ENCODE results near the gene FLRT1.

FLRT1 gene

GRCh38 chr11:64044730-64045393 is 9.1 kb downstream of the FLRT1 start:
- no peak for TF ChIP-seq REST (IDR thresholded peaks at IDR 0.05; ENCODE audit: low read depth)
- TF ChIP-seq ZBTB7A (IDR thresholded peaks at IDR 0.05; ENCODE audit: low read depth): no peak
- no peak for TF ChIP-seq CREB1 (IDR thresholded peaks at IDR 0.05; ENCODE audit: low read depth)
- TF ChIP-seq TCF12 (IDR thresholded peaks at IDR 0.05; ENCODE audit: low read depth): no peak
- no peak for TF ChIP-seq RAD21 (IDR thresholded peaks at IDR 0.05; ENCODE audit: low read depth)
- TF ChIP-seq TEAD4 (IDR thresholded peaks at IDR 0.05): no peak
- no peak for TF ChIP-seq FOXM1 (IDR thresholded peaks at IDR 0.05; ENCODE audit: borderline replicate concordance, low read depth)
- TF ChIP-seq, protein P1, sequence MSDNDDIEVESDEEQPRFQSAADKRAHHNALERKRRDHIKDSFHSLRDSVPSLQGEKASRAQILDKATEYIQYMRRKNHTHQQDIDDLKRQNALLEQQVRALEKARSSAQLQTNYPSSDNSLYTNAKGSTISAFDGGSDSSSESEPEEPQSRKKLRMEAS (IDR thresholded peaks at IDR 0.05): no peak
- TF ChIP-seq CEBPB (IDR thresholded peaks at IDR 0.05): no peak
- TF ChIP-seq NFIC (IDR thresholded peaks at IDR 0.05): no peak
- TF ChIP-seq USF1 (IDR thresholded peaks at IDR 0.05): no peak
- TF ChIP-seq YY1 (IDR thresholded peaks at IDR 0.05; ENCODE audit: low read depth): no peak

- TF ChIP-seq NFIC (IDR thresholded peaks at IDR 0.05) (no peak), EGR1 (IDR thresholded peaks at IDR 0.05) (no peak), CREB1 (IDR thresholded peaks at IDR 0.05; ENCODE audit: low read depth) (no peak), USF1 (IDR thresholded peaks at IDR 0.05) (no peak), REST (IDR thresholded peaks at IDR 0.05; ENCODE audit: low read depth) (no peak), YY1 (IDR thresholded peaks at IDR 0.05; ENCODE audit: low read depth) (no peak), TEAD4 (IDR thresholded peaks at IDR 0.05) (no peak), ZBTB7A (IDR thresholded peaks at IDR 0.05; ENCODE audit: low read depth) (no peak), TCF12 (IDR thresholded peaks at IDR 0.05; ENCODE audit: low read depth) (no peak), RAD21 (IDR thresholded peaks at IDR 0.05; ENCODE audit: low read depth) (no peak)
- TF ChIP-seq, protein P1 (IDR thresholded peaks at IDR 0.05): no peak
These were observed 10.0 kb downstream of the FLRT1 start for GRCh38 chr11:64045700-64046099.

DNA sequence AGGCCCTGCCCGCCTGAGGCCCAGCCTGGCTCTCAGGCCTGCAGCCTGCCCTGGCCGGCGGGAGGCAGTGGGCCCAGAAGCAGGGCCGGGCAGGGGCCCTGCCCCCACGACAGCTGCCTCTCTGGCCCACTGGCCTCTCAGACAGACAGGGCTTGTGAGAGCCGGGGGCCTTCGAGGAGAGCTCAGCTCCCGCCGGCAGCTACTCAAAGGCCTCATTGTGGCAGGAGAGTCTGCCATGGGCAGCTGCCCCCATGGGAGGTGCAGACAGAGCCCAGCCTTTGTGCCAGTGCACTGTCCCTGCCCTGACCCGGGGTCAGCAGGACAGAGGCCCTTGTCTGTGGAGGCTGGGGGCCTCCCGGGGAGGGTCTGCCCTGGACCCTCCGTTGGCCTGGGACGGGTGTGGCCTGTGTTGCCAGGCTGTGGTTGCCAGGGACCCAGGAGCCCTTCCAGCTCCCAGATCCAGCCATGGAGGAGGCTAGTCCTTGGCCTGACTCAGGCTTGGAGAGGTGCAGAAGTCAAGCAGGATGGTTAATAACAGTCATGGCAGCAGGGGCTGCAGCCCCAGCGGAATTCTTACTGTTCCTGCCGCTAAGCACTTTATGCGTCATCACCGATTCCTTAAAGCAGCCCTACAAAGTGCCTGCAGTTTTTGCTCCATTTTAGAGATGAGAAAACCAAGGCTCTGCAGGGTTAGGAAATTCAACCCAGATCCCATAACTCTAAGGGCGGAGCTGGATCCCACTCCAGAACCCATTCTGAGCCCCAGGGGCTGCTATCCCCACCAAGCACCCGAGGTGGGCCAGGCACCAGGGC is 12.5 kb downstream of the FLRT1 start:
- TF ChIP-seq RAD21 (IDR thresholded peaks at IDR 0.05; ENCODE audit: low read depth) (no peak), TAF1 (IDR thresholded peaks at IDR 0.05; ENCODE audit: low read depth) (no peak), EP300 (IDR thresholded peaks at IDR 0.05; ENCODE audit: borderline replicate concordance) (no peak), TEAD4 (IDR thresholded peaks at IDR 0.05) (no peak), NFIC (IDR thresholded peaks at IDR 0.05) (no peak), CEBPB (IDR thresholded peaks at IDR 0.05) (no peak), EGR1 (IDR thresholded peaks at IDR 0.05) (no peak), CREB1 (IDR thresholded peaks at IDR 0.05; ENCODE audit: low read depth) (no peak)
- TF ChIP-seq, protein P1 (IDR thresholded peaks at IDR 0.05): no peak

GRCh38 chr11:64049509-64049908 is 13.8 kb downstream of the FLRT1 start:
- TF ChIP-seq RAD21 (IDR thresholded peaks at IDR 0.05; ENCODE audit: low read depth) (no peak), NFIC (IDR thresholded peaks at IDR 0.05) (no peak), TCF12 (IDR thresholded peaks at IDR 0.05; ENCODE audit: low read depth) (no peak), TEAD4 (IDR thresholded peaks at IDR 0.05) (no peak)

DNA sequence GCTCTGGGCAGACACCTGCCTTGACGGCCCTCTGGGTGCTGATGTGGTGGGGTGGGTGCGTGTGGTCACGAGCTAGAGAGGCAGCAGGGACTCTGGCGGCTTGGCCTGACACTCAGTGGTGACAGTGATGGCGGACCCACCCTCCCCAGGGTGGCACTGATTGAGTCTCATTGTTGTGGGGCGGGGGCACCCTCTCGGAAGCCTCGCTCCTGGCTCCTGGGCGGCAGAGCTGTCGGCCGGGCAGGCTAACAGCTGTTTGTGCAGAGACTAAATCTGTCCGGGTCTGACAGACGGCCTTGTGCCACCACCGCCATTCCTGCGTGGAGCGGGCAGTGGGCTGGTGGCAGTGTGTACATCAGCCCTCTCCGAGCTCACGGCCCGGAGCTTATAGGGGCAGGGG is 15.6 kb downstream of the FLRT1 start:
- TF ChIP-seq, protein P1 (IDR thresholded peaks at IDR 0.05): no peak
- TF ChIP-seq EP300 (IDR thresholded peaks at IDR 0.05; ENCODE audit: borderline replicate concordance) (no peak), TCF12 (IDR thresholded peaks at IDR 0.05; ENCODE audit: low read depth) (no peak), RAD21 (IDR thresholded peaks at IDR 0.05; ENCODE audit: low read depth) (no peak), TEAD4 (IDR thresholded peaks at IDR 0.05) (no peak), REST (IDR thresholded peaks at IDR 0.05; ENCODE audit: low read depth) (no peak), NFIC (IDR thresholded peaks at IDR 0.05) (no peak), YY1 (IDR thresholded peaks at IDR 0.05; ENCODE audit: low read depth) (no peak), CREB1 (IDR thresholded peaks at IDR 0.05; ENCODE audit: low read depth) (no peak), TAF1 (IDR thresholded peaks at IDR 0.05; ENCODE audit: low read depth) (no peak), CEBPB (IDR thresholded peaks at IDR 0.05) (no peak), EGR1 (IDR thresholded peaks at IDR 0.05) (no peak), ZBTB7A (IDR thresholded peaks at IDR 0.05; ENCODE audit: low read depth) (no peak)

All from Ishikawa (cell line).